ENCODE results near the gene APBB3.

DNA sequence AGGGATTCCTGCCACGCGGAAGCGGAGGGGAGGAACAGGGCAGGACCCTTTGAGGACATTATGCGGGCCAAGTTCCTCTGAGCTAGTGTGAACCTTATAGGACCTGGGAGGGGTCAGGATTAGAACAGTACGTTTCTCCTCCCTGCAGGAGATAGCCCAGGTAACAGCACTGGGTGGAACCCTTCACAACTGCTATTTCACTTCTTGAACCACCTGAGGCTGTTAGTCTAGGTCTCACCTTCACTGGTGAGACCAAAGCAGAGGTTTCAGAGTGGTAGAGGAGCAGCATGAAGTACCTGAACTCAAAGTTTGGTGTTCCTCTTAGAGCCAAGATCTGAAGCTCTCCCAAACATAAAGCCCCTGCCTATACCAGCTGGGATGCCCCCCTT, 16.1 kb downstream of the APBB3 start:
- no peak for TF ChIP-seq EZH2phosphoT487 (IDR thresholded peaks at IDR 0.05; ENCODE audit: insufficient read depth, low read depth)
- TF ChIP-seq EZH2 (IDR thresholded peaks at IDR 0.05; ENCODE audit: insufficient read depth, poor library complexity, severe bottlenecking): no peak
